DOHH2 (cell line): ENCODE measurements around the gene ACP4.
"Not testable (repeated sequence)": the region's sequence is repeated elsewhere in the genome, so short reads cannot be mapped to it uniquely, and the experiment has no call there.

ENCODE experiments used
- H3F3A ChIP-seq: fragments of 200-600 bp; sonication (generic), shearing (Covaris generic); 2 replicates; pipeline ENCODE4 v1.6.0; 2016; ENCODE audit warnings: antibody characterized with exemption, mild to moderate bottlenecking; ENCODE audit not compliant: control insufficient read depth, insufficient read depth
- H3K27ac ChIP-seq: fragments of 200-600 bp; sonication (generic); 2 replicates; pipeline ENCODE4 v1.5.1; 2014; ENCODE audit warnings: low read depth, mild to moderate bottlenecking, low read length, moderate library complexity
- H3K27me3 ChIP-seq: fragments of 200-600 bp; sonication (generic); 2 replicates; pipeline ENCODE4 v1.6.1; 2014; ENCODE audit warnings: mild to moderate bottlenecking, low read length, mixed read lengths; ENCODE audit not compliant: control insufficient read depth
- H3K36me3 ChIP-seq: fragments of 200-600 bp; sonication (generic); 2 replicates; pipeline ENCODE4 v1.6.1; 2014; ENCODE audit warnings: mild to moderate bottlenecking, low read length, moderate library complexity, mixed read lengths; ENCODE audit not compliant: control insufficient read depth
- H3K4me1 ChIP-seq: fragments of 200-600 bp; sonication (generic); 2 replicates; pipeline ENCODE4 v1.6.1; 2014; ENCODE audit warnings: mild to moderate bottlenecking, low read length, mixed read lengths; ENCODE audit not compliant: control insufficient read depth
- H3K4me2 ChIP-seq: fragments of 200-600 bp; sonication (generic); 2 replicates; pipeline ENCODE4 v1.6.0; 2014; ENCODE audit warnings: mild to moderate bottlenecking, low read length, moderate library complexity
- H3K4me3 ChIP-seq: fragments of 200-600 bp; sonication (generic); 2 replicates; pipeline ENCODE4 v1.5.1; 2014; ENCODE audit warnings: mild to moderate bottlenecking, low read length, mixed read lengths
- H3K79me2 ChIP-seq: fragments of 200-600 bp; sonication (generic); 2 replicates; pipeline ENCODE4 v1.6.1; 2014; ENCODE audit warnings: mild to moderate bottlenecking, low read length, mixed read lengths; ENCODE audit not compliant: control insufficient read depth
- H3K9me2 ChIP-seq: fragments of 200-600 bp; sonication (generic); replicated peaks from 2 replicates; pipeline ENCODE4 v1.6.1; 2014; ENCODE audit warnings: mild to moderate bottlenecking, low read length, mixed read lengths; ENCODE audit not compliant: control insufficient read depth
- H3K9me3 ChIP-seq: fragments of 200-600 bp; sonication (generic); 2 replicates; pipeline ENCODE4 v1.6.1; 2014; ENCODE audit warnings: antibody characterized with exemption, low read length, mixed read lengths; ENCODE audit not compliant: control insufficient read depth, insufficient read depth
- H4K20me1 ChIP-seq: fragments of 200-600 bp; sonication (generic); 2 replicates; pipeline ENCODE4 v1.6.0; 2014; ENCODE audit warnings: low read depth, mild to moderate bottlenecking, antibody characterized with exemption, low read length, moderate library complexity; ENCODE audit not compliant: control insufficient read depth, insufficient read depth
- EZH2phosphoT487 ChIP-seq: fragments of 200-600 bp; sonication (generic); IDR thresholded peaks from 2 replicates; pipeline ENCODE4 v1.6.1; 2017; ENCODE audit warnings: borderline replicate concordance, mild to moderate bottlenecking, antibody characterized with exemption, low read length, moderate library complexity, mixed read lengths
- TF ChIP-seq, protein P1 (sequence below): fragments of 200-600 bp; sonication (generic); IDR thresholded peaks from one replicate; pipeline ENCODE4 v1.5.1; 2014; ENCODE audit warnings: antibody characterized with exemption, mild to moderate bottlenecking, low read depth, low read length; ENCODE audit not compliant: poor library complexity, severe bottlenecking

The ACP4 gene

DNA sequence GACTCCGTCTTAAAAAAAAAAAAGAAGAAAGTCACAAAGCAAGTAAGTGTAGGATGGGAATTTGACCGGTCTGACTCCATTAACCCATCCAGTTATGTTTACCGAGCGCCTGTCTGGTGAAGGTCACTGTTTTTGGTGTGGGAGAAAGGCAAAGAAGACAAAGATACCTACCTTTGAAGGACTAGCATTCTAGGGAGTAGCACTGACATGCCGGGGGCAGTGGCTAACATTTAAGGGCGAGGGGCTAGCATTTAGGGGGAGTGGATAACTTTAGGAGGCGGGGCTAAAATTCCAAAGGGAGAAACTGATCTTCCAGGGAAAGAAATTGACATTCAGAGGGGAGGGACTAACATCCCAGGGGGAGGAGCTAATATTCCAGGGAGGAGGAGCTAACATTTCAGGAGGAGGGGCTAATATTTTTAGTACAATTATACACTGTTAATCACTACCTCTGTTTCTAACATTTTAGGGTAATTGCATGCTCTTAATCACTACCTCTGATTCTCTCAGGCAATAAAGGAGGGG lies 11.2 kb upstream of the ACP4 start:
- Histone ChIP-seq H3K79me2 (no peaks in the 10 kb centered on the region), H3K4me1 (no peaks in the 10 kb centered on the region), H3F3A (no peaks in the 10 kb centered on the region), H3K9me3 (no peaks in the 10 kb centered on the region), H3K9me2 (no peaks in the 10 kb centered on the region), H3K4me3 (no peak overlapping the region), H4K20me1 (no peaks in the 10 kb centered on the region), H3K4me2 (no peak overlapping the region), H3K27me3 (no peaks in the 10 kb centered on the region; the same call in 1 of the 2 replicates), H3K36me3 (no peaks in the 10 kb centered on the region), H3K27ac (no peak overlapping the region)
- TF ChIP-seq EZH2phosphoT487, result no peak
- TF ChIP-seq, protein P1, sequence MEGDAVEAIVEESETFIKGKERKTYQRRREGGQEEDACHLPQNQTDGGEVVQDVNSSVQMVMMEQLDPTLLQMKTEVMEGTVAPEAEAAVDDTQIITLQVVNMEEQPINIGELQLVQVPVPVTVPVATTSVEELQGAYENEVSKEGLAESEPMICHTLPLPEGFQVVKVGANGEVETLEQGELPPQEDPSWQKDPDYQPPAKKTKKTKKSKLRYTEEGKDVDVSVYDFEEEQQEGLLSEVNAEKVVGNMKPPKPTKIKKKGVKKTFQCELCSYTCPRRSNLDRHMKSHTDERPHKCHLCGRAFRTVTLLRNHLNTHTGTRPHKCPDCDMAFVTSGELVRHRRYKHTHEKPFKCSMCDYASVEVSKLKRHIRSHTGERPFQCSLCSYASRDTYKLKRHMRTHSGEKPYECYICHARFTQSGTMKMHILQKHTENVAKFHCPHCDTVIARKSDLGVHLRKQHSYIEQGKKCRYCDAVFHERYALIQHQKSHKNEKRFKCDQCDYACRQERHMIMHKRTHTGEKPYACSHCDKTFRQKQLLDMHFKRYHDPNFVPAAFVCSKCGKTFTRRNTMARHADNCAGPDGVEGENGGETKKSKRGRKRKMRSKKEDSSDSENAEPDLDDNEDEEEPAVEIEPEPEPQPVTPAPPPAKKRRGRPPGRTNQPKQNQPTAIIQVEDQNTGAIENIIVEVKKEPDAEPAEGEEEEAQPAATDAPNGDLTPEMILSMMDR, result no peak

DNA sequence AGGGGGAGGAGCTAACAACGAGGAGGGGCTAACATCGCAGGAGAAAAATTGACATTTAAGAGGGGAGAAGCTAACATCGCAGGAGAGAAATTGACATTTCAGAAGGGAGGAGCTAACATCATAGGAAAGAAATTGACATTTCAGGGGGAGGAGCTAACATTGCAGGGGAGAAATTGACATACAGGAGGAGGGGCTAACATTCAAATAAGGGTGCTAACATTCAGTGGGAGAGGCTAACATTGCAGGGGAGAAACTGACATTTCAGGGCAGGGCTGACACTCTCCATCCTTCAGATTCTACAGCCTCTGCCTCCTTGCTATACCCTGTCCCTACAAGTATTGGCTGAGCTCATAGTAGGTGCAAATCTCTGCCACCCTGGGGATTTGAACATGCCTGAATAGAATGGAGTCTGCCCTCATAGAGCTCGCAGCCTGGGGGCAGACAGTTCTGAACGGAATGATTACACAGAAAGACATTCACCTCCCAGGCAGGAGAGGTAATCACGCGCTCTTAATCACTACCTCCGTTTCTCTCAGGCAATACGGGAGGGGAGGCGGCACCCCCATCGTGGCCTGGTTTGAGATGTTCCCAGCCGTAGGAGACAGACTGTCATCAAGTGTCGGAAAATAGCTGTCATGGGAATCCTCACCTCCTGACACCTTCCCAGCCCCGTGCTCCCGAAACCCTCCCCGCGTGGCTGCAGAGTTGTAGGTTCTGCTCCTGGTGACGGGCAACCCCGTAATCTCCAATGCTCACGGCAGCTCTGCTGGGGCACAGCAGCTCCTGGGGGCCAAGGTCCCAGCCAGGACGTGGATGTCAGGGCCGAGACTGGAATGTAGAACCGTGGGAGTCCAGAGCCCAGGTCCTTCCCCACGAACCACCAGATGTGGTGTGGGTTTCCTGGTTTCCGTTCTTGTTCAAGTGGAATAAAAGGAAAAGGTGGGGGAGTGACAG lies 10.4 kb upstream of the ACP4 start:
- Histone ChIP-seq H3K4me1 (no peaks in the 10 kb centered on the region), H3K79me2 (no peaks in the 10 kb centered on the region), H3K27me3 (no peaks in the 10 kb centered on the region; the same call in 1 of the 2 replicates), H4K20me1 (no peaks in the 10 kb centered on the region), H3F3A (no peaks in the 10 kb centered on the region), H3K27ac (no peak overlapping the region), H3K9me2 (no peaks in the 10 kb centered on the region), H3K36me3 (no peaks in the 10 kb centered on the region), H3K4me3 (no peak overlapping the region), H3K9me3 (no peaks in the 10 kb centered on the region), H3K4me2 (no peak overlapping the region)
- TF ChIP-seq, protein P1, result no peak
- TF ChIP-seq EZH2phosphoT487, result no peak

DNA sequence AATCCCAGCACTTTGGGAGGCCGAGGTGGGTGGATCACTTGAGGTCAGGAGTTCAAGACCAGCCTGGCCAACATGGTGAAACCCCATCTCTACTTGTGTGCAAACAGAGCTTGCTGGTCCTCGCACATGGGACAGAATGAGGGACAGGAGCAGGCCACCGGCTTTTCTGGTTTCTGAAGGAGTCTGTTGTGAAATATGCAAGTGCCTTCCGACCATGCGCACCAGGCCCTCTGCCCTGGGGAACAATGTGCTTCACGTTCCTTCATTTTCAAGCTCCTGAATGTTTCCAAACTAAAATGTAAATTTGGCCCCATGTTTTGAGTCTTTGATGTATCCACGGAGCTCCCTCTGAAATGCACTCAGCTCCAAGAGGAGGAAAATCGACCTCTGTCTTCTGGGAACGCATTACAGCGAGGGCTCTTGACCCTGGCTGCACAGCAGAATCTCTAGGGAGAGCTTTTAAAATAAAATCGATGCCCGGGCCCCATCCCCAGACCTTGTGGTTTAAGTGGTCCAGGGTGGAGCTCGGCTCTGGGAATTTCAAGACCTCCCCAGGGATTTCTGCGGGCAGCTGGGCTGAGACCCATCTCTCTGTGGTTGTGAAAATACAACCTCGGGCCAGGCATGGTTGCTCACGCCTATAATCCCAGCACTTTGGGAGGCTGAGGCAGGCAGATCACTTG lies 9.3 kb upstream of the ACP4 start:
- H3K9me3 ChIP-seq, result no peaks in the 10 kb centered on the region
- no peaks in the 10 kb centered on the region; the same call in 1 of the 2 replicates for H3K27me3 ChIP-seq
- no peaks in the 10 kb centered on the region for H3K4me1 ChIP-seq
- no peaks in the 10 kb centered on the region for H3K9me2 ChIP-seq
- no peak overlapping the region for H3K27ac ChIP-seq
- H3K79me2 ChIP-seq, result no peaks in the 10 kb centered on the region
- TF ChIP-seq, protein P1, result no peak
- no peak for TF ChIP-seq EZH2phosphoT487
- H3K36me3 ChIP-seq, result no peaks in the 10 kb centered on the region
- H4K20me1 ChIP-seq, result no peaks in the 10 kb centered on the region
- no peak overlapping the region for H3K4me2 ChIP-seq
- H3K4me3 ChIP-seq, result no peak overlapping the region
- H3F3A ChIP-seq, result no peaks in the 10 kb centered on the region

DNA sequence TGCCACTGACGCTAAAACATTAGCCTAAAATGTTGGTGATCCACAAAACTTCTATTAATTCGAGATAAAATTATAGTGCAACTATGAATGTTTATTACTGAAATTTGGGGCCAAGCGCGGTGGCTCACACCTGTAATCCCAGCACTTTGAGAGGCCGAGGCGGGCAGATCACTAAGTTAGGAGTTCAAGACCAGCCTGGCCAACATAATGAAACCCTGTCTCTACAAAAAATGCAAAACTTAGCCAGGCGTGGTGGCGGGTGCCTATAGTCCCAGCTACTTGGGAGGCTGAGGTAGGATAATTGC lies 6.4 kb upstream of the ACP4 start:
- not testable (repeated sequence) for H3K4me2 ChIP-seq, H3K27me3 ChIP-seq, H3K9me3 ChIP-seq, H3K9me2 ChIP-seq, H3K36me3 ChIP-seq, H4K20me1 ChIP-seq, H3K4me3 ChIP-seq, H3K27ac ChIP-seq, H3F3A ChIP-seq, H3K4me1 ChIP-seq, H3K79me2 ChIP-seq
